RCC 7860 (cell line): ENCODE measurements around the gene CD226.
"Not testable (repeated sequence)": the region's sequence is repeated elsewhere in the genome, so short reads cannot be mapped to it uniquely, and the experiment has no call there.

Source experiments
- DNase-seq: peaks from one replicate; pipeline ENCODE4 v3.0.0-alpha.2; 2015; ENCODE audit warnings: low spot score
- FAIRE-seq: peaks from 2 replicates; lab custom pipeline; 2012; peaks lifted over from hg19 to GRCh38; lab: Jason Lieb, UNC

The CD226 gene

DNA sequence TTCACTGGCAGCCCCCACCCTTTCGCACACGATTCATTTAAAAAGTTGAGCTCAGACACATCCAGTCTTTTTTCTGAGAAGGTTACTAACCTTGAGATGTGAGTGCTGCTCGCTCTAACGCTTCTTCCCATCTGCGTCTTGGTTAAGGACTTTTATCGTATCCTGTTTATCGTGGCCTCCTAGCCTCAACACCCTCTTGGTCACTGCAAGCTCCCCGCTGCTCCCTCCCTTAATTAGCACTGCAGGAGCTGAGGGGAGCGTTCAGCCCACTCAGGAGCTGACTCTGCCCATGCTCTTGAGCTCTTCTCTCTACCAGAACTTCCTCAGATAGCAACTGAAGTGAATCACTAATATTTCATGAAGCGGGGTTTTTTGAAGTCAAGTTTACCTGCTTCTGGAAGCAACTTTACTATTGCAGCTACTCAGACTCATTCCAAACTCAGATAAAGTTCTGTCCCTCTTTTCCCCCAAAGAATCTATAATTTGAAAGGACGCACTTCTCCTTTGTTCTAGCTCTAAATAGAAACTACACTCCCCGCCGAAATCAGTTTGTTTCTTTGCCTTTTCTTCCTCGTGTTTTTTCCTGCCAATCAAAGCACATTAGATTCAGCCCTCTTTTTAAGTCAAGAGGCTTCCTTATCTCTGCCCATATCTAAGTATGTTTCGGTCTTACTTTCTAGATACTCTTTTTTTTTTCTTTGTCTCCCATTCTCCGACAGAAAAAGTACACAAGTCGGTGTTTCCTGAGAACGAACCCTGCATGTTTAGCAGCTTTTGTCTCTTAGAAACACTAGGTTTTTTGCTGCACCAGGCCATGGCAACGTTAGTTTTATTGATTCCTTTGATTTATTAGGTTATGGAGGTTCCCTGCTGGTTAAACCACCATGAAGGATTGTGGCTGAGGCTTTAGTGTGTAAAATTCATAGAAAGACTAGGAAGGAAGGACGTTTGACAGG is 9.3 kb upstream of the CD226 start:
- no peak for FAIRE-seq
- no peak for DNase-seq

DNA sequence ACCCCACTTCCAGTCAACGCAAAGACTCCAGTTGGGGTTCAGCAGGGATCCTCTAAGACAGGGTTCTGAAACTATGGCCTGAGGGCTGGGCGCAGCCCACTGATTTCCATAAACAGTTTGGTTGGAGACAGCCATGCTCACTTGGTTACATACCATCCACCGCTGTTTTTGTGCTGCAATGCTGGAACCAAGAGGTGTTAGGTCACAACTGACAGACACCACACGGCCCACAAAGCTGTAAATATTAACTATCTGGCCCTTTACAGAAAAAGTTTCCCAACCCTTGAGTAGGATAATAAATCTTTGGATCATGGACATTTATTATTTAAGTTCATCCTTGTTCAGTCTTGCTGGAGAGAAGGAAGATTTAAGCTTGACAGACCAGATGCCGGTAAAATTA is 8.4 kb upstream of the CD226 start:
- no peak for DNase-seq
- no peak for FAIRE-seq

DNA sequence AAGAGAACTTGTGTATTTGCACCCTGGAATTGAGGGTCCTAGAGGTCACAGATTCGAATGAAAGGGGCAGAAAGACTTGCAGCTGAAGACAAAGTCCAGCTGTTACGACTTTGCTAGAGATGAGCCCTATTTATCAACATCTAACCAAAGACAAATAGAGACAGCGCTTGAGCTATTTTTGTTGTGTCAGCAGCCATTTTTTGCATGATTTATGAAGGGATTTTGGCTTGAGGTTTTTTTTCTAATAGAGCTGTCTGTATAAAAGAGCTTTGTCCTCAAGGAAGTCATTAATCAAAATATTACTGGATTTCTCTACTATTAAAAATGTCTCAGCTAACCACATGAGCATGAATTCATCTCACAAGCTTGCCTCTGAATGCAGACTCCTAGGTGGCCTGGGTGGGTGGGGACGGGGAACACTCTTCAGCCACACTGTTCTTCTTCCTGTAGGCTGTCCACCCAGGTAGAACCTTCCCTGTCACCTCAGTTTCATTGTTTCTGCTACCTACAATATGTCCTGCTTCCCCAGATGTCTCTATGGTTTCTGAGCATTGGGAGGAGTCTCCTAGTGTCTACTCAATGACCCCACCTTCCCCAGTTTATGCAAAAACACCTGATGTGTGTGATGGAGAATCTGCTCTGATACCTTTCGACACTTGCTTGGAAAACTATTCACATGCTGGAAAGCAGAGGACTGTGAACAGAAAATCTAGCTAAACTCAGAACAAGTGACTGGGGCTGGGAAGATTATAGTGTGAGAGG is 7.2 kb upstream of the CD226 start:
- no peak for FAIRE-seq
- no peak for DNase-seq

DNA sequence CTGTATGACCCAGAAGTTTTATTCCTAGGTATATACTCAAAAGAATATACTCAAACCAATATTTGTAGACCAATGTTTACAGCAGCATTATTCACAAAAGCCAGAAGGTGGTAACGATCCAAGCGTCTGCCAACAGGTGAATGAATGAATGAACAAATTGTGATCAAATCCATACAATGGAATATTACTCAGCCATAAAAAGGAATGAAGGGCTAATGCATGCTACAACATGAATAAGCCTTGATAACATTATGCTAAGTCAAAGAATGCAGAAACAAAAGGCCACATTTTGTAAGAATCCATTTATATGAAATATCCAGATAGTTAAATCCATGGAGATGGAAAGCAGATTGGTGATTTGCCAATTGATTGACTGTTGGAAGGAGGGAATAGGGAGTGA is 5.5 kb upstream of the CD226 start:
- FAIRE-seq: no peak
- DNase-seq: no peak

DNA sequence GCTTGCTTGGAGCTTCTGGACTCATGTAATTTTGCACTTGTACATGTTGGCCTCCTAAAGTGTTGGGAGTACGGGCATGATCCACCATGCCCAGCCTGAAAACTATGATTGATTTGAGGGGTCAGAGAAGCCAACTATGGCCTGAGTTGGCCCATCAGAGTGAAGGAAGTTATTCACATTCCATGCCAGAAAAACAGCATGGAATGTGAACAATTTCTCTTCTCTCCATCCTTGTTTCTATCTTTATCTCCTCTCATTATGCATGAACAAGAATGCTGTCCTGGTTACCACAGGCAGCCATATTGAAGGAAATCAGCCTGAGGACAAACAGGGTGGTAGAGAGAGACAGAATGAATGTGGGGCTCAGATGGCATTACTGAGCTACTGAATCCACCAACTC is 3.5 kb upstream of the CD226 start:
- DNase-seq (no peak), FAIRE-seq (no peak)

DNA sequence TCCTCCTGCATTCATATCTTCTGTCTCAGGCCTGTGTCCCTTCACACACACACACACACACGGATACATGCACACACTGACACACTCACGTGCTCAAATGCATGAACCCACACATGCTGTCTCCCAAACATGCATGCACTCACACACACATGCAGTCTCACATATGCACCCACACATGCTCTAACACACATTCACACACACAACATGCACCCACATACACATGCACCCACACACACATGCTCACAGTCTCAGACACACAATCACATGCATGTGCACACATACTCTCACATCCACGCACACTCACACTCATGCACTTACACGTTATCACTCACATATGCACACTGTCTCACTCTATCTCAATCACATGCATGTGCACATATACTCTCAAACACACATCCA is 1.9 kb upstream of the CD226 start:
- DNase-seq: no peak
- no peak for FAIRE-seq

DNA sequence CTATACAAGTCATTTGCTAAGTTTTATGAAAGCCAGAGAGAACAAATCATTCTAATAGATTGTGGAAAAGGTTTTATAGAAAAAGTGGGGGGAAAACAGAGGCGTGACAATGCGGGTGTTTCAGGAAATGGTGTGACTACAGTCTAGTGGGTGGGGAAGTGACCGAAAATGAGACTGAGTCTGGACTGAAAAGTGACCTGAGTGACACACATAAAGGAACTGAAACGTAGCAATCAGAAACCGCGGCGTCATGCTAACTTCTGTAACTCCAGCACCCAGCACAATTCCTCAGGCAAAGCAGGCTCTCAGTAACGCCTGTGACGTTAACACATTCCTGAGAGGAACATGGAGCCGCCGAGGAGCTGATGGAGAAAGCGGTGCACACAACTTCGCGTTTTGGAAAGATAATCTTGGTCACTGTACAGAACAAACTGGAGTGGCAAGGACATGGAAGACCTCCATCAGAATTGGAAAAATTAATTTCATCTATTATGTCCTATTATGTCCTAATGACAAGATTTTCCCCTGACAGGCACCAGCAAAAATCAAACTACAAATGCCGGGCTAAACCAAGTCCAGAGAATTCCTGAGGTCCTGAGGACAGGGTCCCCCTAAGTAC is 1.4 kb upstream of the CD226 start:
- DNase-seq (no peak), FAIRE-seq (no peak)

DNA sequence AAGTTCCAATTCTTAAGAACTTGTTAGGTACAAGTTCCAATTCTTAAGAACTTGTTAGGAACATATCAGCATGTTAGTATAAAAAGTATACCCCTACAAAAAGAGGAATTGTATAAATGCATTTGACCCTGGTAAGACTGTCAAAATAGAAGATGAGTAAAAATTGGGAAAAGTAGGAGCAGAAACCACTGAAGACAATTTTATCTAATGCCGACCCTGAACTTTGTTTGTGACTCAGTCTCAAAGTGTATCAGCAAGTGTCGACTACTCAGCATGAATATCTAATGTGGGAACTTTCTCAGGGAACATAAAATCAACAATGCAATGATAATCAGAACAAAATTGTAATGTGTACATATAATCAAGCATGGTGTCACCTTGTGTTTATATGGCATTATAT is 583 bp upstream of the CD226 start:
- DNase-seq: no peak
- no peak for FAIRE-seq

DNA sequence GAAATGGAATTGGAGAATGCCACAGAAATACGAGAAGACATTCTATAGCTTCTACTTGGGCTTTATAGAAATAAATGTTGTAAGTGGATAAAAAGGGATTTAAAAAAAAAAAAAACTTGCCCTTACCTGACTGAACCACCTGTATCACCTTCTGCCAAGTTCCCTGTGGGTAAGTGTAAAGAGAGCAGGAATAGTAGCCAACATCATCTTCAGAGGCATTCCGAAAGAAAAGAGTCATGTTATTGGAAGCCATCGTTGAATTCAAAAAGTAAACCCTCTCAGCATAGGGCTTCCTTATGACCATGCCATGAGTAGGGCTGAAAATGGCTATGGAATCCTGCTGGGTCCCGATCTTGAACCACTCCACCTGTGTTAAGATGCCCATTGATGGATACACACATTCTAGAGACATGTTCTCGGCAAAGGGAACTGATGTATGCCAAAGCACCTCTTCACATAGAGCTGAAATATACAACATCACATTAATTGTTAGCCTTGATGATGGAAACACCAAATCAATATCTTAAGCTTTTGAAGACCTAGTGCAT is 991 bp downstream of the CD226 start:
- FAIRE-seq (no peak), DNase-seq (no peak)

DNA sequence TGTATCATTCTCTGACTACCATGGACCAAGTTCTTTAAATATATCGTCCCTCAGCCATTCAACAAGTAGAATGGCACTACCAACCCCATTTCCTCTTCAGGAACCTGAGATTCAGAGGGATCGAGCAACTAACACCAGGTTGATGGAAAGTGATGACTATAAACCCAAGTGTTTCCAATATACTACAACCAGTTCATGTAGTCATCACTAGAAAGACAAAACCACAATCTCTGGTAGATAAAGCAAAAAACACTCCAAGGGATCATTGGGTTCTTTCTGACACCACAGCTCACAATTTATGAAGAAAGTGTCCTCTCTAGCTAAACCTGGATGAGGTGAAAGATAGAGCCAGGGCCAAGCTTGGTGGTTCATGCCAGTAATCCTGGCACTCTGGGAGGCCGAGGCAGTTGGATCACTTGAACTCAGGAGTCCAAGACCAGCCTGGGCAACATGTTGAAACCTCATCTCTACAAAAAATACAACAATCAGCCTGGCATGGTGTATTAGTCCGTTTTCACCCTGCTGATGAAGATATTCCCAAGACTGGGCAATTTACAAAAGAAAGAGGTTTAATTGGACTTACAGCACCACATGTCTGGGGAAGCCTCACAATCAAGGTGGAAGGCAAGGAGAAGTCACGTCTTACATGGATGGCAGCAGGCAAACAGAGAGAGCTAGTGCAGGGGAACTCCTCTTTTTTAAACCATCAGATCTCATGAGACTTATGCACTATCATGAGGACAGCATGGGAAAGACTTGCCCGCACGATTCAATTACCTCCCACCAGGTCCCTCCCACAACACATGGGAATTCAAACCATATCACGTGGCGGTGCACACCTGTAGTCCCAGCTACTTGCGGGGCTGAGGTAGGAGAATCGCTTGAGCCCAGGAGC is 2.2 kb downstream of the CD226 start:
- DNase-seq: no peak
- no peak for FAIRE-seq

DNA sequence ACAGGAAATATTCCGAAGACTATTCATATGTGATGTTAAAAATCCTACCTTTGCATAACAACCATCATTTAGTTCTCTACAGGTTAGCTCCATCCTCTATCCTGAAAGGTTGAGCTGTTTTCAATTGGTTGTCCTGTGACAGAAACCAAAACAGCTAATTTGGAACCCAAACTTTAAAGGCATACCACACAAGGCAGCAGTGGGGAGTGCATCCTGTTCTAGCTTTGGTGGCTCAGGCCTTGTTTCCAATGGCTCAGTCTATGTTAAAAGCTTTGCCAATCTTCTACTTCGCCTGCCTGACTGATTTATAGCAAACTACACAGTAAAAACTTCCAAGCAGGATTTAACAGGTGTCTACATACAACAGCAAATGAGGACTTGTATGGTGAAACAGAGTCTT is 3.2 kb downstream of the CD226 start:
- FAIRE-seq (no peak), DNase-seq (no peak)

DNA sequence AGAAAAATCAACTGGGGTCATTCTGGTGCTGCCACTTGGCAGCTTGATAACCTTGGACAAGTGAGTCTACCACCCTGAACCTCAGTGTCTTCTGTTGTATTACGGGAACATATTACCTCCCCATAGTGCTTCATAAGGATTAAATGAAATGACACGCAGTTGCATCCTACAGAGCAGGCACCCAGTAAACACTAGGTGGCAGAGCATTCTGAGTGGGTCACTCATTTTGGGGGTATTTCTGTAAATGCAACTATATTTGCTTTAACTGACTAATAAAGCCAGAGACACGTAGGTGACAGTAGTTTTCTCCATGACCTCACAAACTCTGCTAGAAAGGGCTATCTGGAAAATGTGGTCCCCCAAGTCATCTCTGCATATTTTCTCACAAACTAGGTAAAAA is 4.7 kb downstream of the CD226 start:
- no peak for DNase-seq
- no peak for FAIRE-seq

DNA sequence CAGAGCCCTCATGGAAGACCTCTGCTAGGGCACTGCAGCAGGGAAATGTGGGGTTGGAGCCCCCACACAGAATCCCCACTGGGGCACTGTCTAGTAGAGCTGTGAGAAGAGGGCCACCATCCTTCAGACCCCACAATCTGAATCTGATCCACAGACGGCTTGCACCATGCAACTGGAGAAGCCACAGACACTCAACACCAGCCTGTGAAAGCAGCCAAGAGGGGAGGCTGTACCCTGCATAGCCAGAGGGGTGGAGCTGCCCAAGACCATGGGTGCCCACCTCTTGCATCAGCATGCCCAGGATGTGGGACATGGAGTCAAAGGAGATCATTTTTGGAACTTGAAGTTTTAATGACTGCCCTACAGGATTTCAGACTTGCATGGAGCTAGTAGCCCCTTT is 6.5 kb downstream of the CD226 start:
- FAIRE-seq (no peak), DNase-seq (no peak)

DNA sequence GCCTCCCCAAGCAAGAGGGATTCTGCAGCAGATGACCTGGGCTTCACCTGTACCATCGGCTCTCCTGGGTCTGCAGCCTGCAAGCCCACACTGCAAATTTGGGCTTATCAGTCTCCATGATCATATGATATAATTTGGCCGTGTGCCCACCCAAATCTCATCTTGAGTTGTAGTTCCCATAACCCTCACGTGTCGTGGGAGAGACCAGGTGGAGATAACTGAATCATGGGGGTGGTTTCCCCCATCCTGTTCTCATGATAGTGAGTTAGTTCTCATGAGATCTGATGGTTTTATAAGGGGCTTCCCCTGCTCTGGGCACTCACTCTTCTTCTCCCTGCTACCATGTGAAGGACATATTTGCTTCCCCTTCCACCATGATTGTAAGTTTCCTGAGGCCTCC is 7.9 kb downstream of the CD226 start:
- FAIRE-seq, DNase-seq: not testable (repeated sequence)

DNA sequence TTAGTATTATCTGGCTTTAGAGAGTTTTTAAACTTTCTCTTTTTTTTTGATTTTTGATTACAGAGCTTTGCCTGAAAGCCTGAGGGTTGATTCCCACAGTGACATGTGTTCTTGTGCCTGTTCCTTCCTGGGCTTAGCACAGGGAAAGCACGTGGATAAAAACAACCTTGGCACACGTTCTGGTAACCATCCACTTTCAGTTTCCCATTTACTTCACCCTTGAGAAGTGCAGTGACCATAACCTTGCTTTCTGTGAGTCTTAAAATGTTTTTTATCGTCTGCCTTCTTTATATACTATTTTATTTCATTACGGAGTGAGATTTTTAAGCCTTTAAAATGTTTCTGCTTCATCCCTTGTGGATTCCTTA is 11.5 kb downstream of the CD226 start:
- no peak for DNase-seq
- no peak for FAIRE-seq

DNA sequence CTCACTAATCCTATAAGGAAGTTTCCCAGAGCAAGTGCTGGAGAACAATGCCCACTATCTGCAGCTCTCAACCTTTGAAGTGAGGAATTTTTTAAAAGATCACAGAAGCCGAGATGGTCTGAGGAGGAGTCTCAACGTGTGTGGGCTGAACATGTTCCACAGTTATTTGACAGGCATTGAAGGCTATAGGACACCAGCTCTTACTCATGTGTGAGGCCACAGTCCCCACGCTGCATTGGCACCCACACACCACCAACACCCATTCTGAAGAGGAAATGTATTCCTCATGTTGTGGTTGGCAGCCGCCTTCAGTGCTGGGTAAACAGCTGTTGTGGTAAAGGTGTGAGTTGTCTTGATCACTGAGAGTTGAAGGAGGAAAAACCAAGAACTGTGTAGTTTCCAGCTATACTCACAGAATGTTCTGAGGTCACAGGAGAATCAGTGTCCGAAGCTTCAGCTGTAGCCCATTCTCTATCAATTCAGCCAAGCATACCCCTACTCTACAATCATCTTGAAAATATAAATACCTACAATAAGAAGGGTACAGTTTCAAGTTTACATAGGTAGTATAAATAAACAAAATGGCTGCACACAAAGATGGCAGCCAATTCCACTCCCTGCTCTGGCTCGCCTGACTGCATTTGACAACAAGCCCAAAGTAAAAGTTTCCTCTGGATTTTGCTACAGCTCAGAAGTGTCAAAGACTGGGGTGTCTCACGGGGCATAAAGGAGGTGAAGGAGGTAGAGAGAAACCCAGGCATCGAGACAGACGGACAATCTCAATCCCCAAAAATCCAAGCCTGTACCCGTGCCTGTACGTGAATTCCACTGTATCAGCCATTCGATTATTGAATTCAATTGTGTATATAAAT is 12.1 kb downstream of the CD226 start:
- FAIRE-seq: no peak
- no peak for DNase-seq

DNA sequence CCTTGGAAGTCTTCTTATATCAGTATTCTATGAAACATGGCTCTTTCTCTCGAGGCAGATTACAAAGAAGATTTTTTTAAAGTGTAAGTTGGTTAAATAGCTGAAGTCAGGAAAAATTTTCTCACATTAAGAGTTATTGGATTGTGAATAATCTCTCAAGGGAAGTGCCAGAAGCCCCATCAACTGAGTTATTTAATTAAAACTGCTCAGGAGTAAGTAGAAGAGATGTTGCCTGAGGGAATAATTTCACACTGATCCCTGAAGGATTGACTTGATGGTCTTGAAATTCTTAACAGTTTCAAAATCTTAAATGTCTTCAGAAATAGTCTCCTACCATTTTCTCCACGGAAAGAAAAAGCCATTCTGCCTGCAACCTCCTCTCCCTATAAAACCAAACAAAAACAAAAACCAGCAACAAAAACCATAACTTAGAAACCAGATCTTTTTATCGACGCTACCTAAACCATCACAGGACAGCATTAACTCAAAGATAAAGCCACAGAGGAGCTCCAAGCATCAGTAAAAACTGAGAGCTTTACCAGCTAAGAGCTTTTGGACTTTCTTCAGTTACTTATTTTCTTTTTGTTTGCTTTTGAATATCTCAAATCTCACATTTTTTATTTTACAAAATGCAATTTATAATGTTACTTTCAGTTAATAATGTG is 12.9 kb downstream of the CD226 start:
- DNase-seq: no peak
- no peak for FAIRE-seq

DNA sequence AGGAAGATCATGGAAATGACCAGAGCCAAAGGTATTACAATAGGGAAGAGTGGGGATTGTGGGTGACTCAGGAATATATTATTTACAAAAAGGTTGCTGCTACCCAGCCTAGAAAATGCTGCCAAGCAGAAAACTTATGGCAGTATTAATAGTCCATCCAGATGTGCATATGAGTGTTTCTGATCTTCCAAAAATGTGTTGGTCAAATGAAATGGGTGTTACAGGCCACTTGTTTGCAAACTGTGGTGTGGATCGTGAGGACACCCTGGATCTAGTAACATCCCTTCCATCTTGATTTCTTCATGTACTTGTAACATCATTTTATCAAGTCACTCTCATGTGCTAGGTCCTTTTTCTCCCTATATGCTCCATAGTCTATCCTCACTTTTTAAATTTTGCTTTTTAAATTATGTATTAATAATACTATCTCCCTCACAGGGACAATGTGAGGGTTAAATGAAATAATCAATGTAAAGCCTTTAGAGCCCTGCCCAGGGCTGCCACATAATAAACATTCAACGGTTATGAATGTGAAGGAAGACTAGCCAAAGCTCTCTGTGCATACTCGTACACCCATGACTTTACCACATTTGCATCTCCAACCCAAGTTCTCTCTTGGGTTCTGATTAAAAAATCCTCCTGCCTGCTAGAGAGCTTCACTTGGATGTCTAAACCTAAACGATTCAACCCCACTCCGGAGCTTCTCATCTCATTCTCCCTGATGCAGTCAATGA is 18.5 kb downstream of the CD226 start:
- FAIRE-seq (no peak), DNase-seq (no peak)
